Activated T-helper 2 cell treated with anti-CD3 and anti-CD28 coated beads, Interferon-gamma antibody, Interleukin-2, Interleukin-4, amounts not matched to agents 10 μg/mL and 5 μg/mL and 100 μg/mL, durations not matched to agents 14 hours and 24 hours and 36 hours (primary cell): ENCODE results near the gene ADAM8. TPM values are rescaled to one million over a fixed set of nuclear protein-coding genes. Genes with fewer than 3 reads are reported as not detected.
"Not testable (repeated sequence)": the region's sequence is repeated elsewhere in the genome, so short reads cannot be mapped to it uniquely, and the experiment has no call there.

Experiments
- DNase-seq: peaks from one replicate; pipeline ENCODE4 v3.0.0; 2021; ENCODE audit warnings: low spot score
- H3K27ac Mint-ChIP-seq: one replicate; pipeline ENCODE4 v1.8.0; 2021; ENCODE audit warnings: mixed read lengths
- H3K27me3 Mint-ChIP-seq: one replicate; pipeline ENCODE4 v1.8.0; 2021; ENCODE audit warnings: low read depth, mixed read lengths
- H3K36me3 Mint-ChIP-seq: one replicate; pipeline ENCODE4 v1.8.0; 2021; ENCODE audit warnings: low read depth, mixed read lengths
- H3K4me1 Mint-ChIP-seq: one replicate; pipeline ENCODE4 v1.8.0; 2021; ENCODE audit warnings: low read depth, mixed read lengths
- H3K4me3 Mint-ChIP-seq: one replicate; pipeline ENCODE4 v1.8.0; 2021; ENCODE audit warnings: low read depth, mild to moderate bottlenecking, moderate library complexity, mixed read lengths
- H3K9me3 Mint-ChIP-seq: one replicate; pipeline ENCODE4 v1.8.0; 2021; ENCODE audit warnings: mixed read lengths
- intact Hi-C: fragments of 100-400 bp; cut with micrococcal nuclease; formaldehyde crosslinking; loops from one replicate; pipeline ENCODE4 v1.15.1; 2023
- total RNA-seq: library from RNA; stranded (reverse); gene quantifications from 2 replicates; pipeline ENCODE4 v1.2.3, GENCODE V29; 2022

ADAM8 gene
- total RNA-seq, 1 donor from 2014 or later = 214 TPM

DNA sequence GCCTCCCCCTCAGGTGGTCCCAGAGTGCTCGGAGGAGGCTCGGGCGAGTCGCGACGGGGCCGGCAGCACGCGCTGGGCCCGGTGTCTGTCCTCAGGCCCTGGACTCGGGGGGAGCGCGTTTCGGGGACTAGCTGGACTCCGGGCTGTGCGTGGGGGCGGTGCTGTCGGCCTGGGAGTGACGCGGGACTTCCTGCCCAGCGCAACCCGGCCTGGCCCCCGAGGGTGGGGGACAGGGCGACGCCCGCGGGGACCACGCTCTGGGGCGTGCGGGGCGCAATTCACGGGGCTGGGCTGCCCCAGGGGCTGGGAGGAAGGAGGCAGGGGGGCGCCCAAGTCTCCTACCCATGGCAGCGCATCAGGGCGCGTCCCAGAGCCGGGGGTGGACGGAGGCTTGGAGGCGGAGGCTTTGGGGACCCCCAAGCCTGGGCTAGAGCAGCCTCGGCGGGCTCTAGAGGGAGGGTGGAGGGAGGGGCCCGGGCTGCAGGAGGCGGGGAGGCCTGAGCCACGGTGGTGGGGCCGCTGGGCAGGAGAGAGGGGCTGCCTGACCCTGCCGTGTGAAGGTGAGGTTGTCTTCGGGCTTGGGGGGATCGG is 41.3 kb downstream of the ADAM8 start:
- peaks cover 52% of the 10 kb centered on the region for H3K27me3 Mint-ChIP-seq
- intact Hi-C loops = loop anchor here (10.0 kb wide), 2 partner anchors 299 to 451 kb away; partner anchors contain the start of gene NKX6-2

DNA sequence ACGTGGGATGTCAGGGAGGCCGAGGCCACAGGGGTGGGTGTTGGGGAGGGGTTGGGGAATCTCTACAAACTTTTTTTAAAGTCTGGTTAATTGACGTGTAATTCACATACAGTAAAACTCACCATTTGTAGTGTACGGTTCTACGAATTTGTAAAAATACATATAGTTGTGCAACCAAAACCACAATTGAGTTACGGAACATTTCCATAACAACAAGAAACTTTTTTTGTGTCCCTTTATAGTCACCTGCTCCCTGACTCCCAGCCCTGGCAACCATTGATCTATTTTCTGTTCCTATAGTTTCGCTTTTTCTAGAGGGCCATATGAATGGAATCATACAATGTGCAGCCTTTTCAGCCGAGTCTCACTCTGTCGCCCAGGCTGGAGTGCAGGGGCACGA is 41.9 kb downstream of the ADAM8 start:
- H3K36me3 Mint-ChIP-seq, H3K27ac Mint-ChIP-seq, DNase-seq, H3K4me1 Mint-ChIP-seq, H3K4me3 Mint-ChIP-seq, H3K9me3 Mint-ChIP-seq: not testable (repeated sequence)
- intact Hi-C loops = loop anchor here (10.0 kb wide), 2 partner anchors 300 to 450 kb away; partner anchors contain the start of gene NKX6-2
- H3K27me3 Mint-ChIP-seq = peaks cover 51% of the 10 kb centered on the region

More for the DNA sequence above, 41.3 kb downstream of the ADAM8 start:
- peak overlapping the region; percentile 8 for H3K4me3 Mint-ChIP-seq
- H3K9me3 Mint-ChIP-seq = no peaks in the 10 kb centered on the region
- H3K36me3 Mint-ChIP-seq = no peaks in the 10 kb centered on the region
- no peak overlapping the region for H3K27ac Mint-ChIP-seq
- DNase-seq = no peak
- peaks cover 3% of the 10 kb centered on the region for H3K4me1 Mint-ChIP-seq

DNA sequence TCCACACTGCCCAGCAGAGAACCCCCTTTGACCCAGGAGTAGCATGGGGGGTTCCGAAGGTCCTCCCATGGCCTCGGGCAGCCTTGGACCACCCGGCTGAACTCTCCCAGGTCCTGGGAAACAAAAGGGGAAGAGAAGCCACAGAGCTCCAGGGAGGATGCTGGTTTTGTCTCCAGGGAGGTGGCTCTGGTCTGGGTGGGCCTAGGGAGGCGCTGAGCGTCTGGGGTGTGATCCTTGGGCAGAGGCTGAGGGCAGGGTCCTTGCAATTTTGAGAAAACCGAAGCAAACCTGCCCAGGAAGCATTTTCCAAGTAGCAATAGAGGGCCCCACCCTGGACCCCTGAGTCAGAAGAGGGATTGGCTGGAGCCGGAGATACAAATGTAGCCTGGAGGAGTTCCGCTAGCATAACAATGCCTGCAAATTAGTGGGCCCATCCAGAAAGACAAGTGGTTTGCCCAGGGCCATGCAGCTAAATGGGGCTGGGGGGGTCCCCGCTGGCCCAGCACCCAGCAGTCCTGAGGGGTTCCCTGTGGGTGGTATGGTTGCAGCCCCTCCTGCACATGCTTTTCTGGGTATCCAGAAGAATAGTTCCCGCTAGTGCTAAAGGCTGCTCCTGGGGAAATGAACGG is 44.6 kb downstream of the ADAM8 start:
- Mint-ChIP-seq H3K27me3 (peaks cover 54% of the 10 kb centered on the region), H3K27ac (no peak overlapping the region), H3K36me3 (no peaks in the 10 kb centered on the region), H3K4me1 (peaks cover 3% of the 10 kb centered on the region), H3K9me3 (no peaks in the 10 kb centered on the region), H3K4me3 (no peak overlapping the region)
- intact Hi-C loops = loop anchor here (10.0 kb wide), 2 partner anchors 303 to 447 kb away; partner anchors contain the start of gene NKX6-2
- no peak for DNase-seq

DNA sequence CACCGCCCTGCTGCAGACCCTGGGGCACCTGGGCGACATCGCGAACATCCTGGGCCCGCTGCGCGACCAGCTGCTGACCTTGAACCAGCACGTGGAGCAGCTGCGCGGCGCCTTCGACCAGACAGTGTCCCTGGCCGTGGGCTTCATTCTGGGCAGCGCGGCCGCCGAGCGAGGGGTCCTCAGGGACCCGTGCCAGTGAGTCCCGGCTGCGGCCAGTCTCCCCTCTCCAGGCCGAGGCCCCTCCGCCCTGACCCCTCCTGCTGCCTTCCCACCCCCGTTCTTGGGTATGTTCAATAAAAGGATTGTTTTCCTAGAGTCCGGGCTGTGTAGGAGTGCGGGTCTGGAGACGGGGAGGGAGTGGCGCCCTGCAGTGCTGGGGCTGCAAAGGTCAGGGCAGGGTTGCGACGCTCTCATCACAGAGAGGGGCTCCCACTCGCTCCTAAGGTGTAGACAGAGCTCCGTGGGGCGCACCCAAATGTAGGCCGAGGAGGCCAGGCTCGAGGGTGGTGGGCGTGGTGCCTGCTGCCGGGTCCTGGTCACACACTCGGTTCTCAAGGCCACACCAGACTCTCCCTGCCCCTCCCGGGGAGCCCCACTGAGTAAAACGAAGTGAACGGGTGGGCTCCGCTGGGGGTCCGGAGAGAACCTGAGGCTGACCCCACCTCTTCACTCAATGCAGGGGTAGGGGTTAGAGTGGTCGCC is 45.3 kb downstream of the ADAM8 start:
- no peaks in the 10 kb centered on the region for H3K36me3 Mint-ChIP-seq
- peaks cover 9% of the 10 kb centered on the region for H3K4me1 Mint-ChIP-seq
- H3K4me3 Mint-ChIP-seq = no peak overlapping the region
- intact Hi-C loops = loop anchor here (10.0 kb wide), 2 partner anchors 303 to 447 kb away; partner anchors contain the start of gene NKX6-2
- peaks cover 56% of the 10 kb centered on the region for H3K27me3 Mint-ChIP-seq
- DNase-seq = no peak
- no peaks in the 10 kb centered on the region for H3K9me3 Mint-ChIP-seq
- no peak overlapping the region for H3K27ac Mint-ChIP-seq

DNA sequence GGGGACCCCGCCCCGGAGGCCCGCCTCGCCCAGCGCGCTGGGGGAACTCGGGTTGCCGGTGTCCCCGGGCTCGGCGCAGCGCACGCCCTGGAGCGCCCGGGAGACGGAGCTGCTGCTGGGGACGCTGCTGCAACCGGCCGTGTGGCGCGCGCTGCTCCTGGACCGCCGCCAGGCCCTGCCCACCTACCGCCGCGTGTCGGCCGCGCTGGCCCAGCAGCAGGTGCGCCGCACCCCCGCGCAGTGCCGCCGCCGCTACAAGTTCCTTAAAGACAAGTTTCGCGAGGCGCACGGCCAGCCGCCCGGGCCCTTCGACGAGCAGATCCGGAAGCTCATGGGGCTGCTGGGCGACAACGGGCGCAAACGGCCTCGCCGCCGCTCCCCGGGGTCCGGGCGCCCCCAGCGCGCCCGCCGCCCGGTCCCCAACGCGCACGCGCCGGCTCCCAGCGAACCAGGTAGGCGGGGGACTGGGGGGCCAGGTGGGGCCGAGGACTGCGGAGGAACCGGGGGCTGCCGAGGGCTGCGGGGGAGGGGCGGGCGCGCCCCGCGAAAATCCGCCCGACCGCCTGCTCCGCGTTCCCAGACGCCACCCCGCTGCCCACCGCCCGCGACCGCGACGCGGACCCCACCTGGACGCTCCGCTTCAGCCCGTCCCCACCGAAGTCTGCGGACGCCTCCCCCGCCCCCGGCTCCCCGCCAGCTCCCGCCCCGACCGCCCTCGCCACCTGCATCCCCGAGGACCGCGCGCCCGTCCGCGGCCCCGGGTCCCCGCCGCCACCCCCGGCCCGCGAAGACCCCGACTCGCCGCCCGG is 46.1 kb downstream of the ADAM8 start:
- no peaks in the 10 kb centered on the region for H3K36me3 Mint-ChIP-seq
- no peak for DNase-seq
- peaks cover 52% of the 10 kb centered on the region for H3K27me3 Mint-ChIP-seq
- intact Hi-C loops = loop anchor here (10.0 kb wide), 2 partner anchors 304 to 446 kb away; partner anchors contain the start of gene NKX6-2
- H3K4me3 Mint-ChIP-seq = no peak overlapping the region
- H3K9me3 Mint-ChIP-seq = no peaks in the 10 kb centered on the region
- peaks cover 17% of the 10 kb centered on the region for H3K4me1 Mint-ChIP-seq
- H3K27ac Mint-ChIP-seq = no peak overlapping the region

DNA sequence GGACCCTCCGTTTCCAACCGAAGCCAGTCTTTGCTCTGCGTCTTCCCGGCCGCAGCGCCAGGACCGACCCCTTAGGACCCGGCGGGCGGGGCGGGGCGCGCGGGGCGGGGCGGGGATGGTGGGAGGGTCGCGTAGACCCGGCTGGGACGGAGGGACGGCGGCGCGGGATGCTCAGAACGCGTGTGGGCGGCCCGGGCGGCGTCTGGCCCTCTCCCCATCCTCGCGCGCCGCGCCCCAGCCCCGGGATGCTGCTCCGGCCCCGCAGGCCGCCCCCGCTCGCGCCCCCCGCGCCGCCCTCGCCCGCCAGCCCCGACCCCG is 46.7 kb downstream of the ADAM8 start, which contains the start of gene UTF1:
UTF1 (plus strand) TSS at position 174 of the 318 bp plus-strand sequence; CDS start at position 246, 72 bp downstream.
- Mint-ChIP-seq H3K27me3 (peaks cover 50% of the 10 kb centered on the region), H3K4me1 (peaks cover 20% of the 10 kb centered on the region), H3K36me3 (no peaks in the 10 kb centered on the region), H3K9me3 (no peaks in the 10 kb centered on the region), H3K27ac (no peak within 1 kb of the TSS), H3K4me3 (no peak within 1 kb of the TSS)
- DNase-seq = no peak
- intact Hi-C loops = loop anchor here (10.0 kb wide), 2 partner anchors 305 to 445 kb away; partner anchors contain the start of gene NKX6-2

DNA sequence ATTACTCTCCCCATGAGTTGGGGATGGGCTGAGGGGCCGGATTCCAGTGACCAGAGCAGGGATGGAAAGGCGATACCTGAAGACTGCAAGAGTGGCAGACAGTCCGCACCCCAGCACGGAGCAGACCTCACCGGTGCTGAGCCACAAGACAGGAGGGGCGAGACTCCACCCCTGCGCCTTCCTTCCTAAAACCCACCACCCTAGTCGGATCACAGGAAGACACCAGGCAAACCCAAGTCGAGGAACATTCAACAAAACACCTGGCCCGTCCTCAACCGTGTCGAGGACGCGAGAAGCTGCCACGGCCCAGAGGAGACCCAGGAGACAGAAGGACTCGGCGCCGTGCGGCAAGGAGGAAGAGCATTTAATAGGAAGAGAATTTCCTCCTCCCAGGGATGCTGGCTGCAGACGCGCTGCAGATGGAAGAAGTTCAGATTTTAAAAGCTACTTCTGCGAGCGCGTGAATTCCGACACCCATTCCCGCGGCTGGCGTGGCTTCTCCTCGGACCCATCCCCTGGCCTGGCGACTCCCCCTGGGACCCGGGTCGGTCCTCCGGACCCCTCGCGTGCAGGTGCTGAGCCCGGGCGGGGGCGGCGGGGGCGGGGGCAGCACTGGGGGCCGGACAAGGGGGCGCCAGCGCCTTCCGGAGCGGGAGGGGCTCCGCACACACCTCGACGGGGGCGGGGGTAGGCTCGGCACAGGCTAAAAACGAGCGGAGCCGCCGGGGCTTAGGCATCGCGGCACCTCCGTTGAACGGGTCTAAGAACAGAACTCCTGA is 47.2 kb downstream of the ADAM8 start:
- no peaks in the 10 kb centered on the region for H3K9me3 Mint-ChIP-seq
- peaks cover 19% of the 10 kb centered on the region for H3K4me1 Mint-ChIP-seq
- no peak overlapping the region for H3K4me3 Mint-ChIP-seq
- no peaks in the 10 kb centered on the region for H3K36me3 Mint-ChIP-seq
- no peak overlapping the region for H3K27ac Mint-ChIP-seq
- DNase-seq = no peak
- intact Hi-C loops = loop anchor here (5.0 to 10.0 kb wide), 4 partner anchors 67 to 445 kb away; partner anchors contain the start of genes KNDC1 and NKX6-2
- H3K27me3 Mint-ChIP-seq = peaks cover 47% of the 10 kb centered on the region

DNA sequence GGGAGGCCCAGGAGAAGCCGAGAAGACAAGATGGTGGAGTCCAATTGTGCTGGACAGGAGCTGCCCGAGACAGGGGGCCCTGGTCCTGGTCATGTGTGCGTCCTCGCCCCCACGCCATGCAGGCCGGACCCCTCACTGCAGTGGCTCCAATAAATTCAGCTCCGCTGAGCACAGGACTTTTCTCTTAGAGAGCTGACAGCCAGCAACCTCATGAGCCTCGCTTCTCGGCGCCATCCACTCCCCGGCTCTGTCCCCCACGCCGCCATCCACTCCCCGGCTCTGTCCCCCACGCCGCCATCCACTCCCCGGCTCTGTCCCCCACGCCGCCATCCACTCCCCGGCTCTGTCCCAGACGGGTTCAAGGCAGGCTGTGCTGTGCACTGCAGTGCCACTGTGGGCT is 49.4 kb downstream of the ADAM8 start:
- no peak for DNase-seq
- peaks cover 19% of the 10 kb centered on the region for H3K4me1 Mint-ChIP-seq
- no peaks in the 10 kb centered on the region for H3K36me3 Mint-ChIP-seq
- peaks cover 29% of the 10 kb centered on the region for H3K27me3 Mint-ChIP-seq
- H3K4me3 Mint-ChIP-seq = no peak overlapping the region
- no peaks in the 10 kb centered on the region for H3K9me3 Mint-ChIP-seq
- intact Hi-C loops = loop anchor here (5.0 to 10.0 kb wide), 2 partner anchors 65 to 82 kb away; partner anchors contain the start of gene KNDC1
- no peak overlapping the region for H3K27ac Mint-ChIP-seq

DNA sequence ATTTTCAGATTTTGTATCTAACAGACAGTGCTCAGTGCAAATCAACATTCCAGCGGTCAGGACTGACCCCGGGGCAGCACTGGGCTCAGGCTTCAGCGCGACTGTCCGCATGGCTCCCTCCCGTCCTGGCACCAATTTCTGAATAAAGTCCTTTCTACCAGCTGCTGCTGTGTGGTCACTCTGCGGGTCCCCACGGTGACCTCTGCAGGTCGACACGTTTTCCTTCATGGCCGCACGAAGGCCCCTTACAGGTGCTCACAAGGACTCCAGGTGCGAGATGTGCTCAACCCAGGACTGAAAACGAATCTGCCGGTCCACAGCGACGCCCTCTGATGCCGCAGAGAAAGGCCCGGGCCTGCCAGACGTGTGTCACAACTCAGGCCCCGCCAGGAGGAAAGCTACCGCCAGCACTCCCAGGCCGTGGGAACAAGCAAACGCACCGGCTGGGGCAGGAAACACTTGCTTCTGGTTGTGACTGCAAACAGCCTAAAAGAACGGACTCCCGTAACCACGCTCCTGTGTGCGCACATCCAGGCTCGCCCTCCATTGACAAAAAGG is 50.3 kb downstream of the ADAM8 start:
- Mint-ChIP-seq H3K27me3 (peaks cover 21% of the 10 kb centered on the region), H3K4me1 (peaks cover 19% of the 10 kb centered on the region), H3K27ac (peak overlapping the region; percentile 55), H3K9me3 (no peaks in the 10 kb centered on the region), H3K36me3 (no peaks in the 10 kb centered on the region), H3K4me3 (peak overlapping the region; percentile 53)
- intact Hi-C loops = loop anchor here (5.0 to 10.0 kb wide), 2 partner anchors 64 to 82 kb away; partner anchors contain the start of gene KNDC1
- DNase-seq = no peak

DNA sequence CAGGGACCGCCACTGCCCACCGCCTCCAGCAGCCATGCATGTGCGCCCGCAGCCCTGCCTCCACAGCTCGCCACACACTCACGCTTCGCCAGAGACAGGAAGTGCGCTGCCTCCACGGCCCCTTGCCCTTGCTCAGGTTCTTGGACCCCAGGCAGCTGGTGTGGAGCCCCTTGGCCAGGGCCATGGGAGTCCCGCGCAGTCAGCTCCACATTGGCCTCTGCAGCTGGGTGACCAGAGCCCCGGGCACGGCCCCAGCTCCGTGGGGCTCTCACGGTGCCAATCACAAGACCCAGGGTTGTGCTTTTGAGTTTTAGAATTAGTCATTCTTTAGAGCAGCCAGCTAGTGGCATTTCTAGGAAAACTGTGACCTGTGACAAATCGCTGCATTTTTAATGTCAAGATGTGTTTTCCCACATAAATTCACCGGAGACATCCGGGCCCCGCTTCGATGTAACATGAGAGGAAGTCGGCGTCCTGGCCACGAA is 50.9 kb downstream of the ADAM8 start:
- H3K27me3 Mint-ChIP-seq = peaks cover 24% of the 10 kb centered on the region
- no peaks in the 10 kb centered on the region for H3K9me3 Mint-ChIP-seq
- peaks cover 19% of the 10 kb centered on the region for H3K4me1 Mint-ChIP-seq
- DNase-seq = no peak
- H3K36me3 Mint-ChIP-seq = no peaks in the 10 kb centered on the region
- H3K27ac Mint-ChIP-seq = peak overlapping the region; percentile 62
- intact Hi-C loops = loop anchor here (5.0 to 10.0 kb wide), 2 partner anchors 63 to 81 kb away; partner anchors contain the start of gene KNDC1
- H3K4me3 Mint-ChIP-seq = peak overlapping the region; percentile 53

DNA sequence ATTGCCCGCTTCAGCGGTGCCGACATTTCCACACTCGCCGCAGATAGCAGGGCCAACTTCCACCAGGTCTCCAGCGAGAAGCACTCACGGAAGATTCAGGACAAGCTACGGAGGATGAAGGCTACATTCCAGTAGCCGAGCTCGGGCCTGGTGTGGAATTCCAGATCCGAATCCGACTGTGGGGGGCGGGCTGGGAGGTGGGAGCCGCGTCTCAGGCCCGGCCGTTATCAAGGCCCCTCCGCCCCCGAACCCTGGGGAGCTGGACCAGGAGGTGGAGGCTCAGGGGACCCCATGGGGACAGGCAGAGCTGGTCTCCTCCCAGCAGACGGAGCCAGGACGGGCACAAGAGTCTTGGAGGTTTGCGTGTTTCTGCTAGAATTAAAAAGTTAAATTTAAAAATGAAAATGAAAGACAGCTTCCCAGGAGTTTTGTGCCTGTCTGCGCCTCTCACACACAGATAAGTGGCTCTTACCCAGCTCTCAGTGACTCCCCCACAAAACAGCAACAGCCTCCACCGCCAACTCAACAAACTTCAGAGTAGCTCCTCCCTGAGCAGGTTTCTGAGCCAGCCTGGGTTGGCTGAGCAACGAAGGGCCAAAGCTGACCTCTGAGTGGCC is 51.8 kb downstream of the ADAM8 start:
- no peak for DNase-seq
- intact Hi-C loops = loop anchor here (5.0 to 10.0 kb wide), 2 partner anchors 63 to 80 kb away; partner anchors contain the start of gene KNDC1
- H3K27me3 Mint-ChIP-seq = peaks cover 24% of the 10 kb centered on the region
- H3K4me1 Mint-ChIP-seq = peaks cover 19% of the 10 kb centered on the region
- no peaks in the 10 kb centered on the region for H3K36me3 Mint-ChIP-seq
- no peak overlapping the region for H3K27ac Mint-ChIP-seq
- H3K9me3 Mint-ChIP-seq = no peaks in the 10 kb centered on the region
- peak overlapping the region; percentile 33 for H3K4me3 Mint-ChIP-seq
